OCI-LY1 (cell line): ENCODE results near the gene OR4C3.
"Not testable (repeated sequence)": the region's sequence is repeated elsewhere in the genome, so short reads cannot be mapped to it uniquely, and the experiment has no call there.

Source experiments
- H2AFZ ChIP-seq: fragments of 200-600 bp; sonication (generic), shearing (Covaris generic); 2 replicates; pipeline ENCODE4 v1.6.0; 2014; ENCODE audit warnings: antibody characterized with exemption, mild to moderate bottlenecking, low read length
- H3F3A ChIP-seq: fragments of 200-600 bp; sonication (generic), shearing (Covaris generic); 2 replicates; pipeline ENCODE4 v1.6.0; 2014; ENCODE audit warnings: mild to moderate bottlenecking, antibody characterized with exemption, low read length, moderate library complexity; ENCODE audit not compliant: insufficient read depth
- H3K27ac ChIP-seq: fragments of 200-600 bp; sonication (generic); 2 replicates; pipeline ENCODE4 v1.5.1; 2014; ENCODE audit warnings: low read length, mixed run types, mild to moderate bottlenecking, low read depth; ENCODE audit not compliant: poor library complexity, severe bottlenecking
- H3K27me3 ChIP-seq: fragments of 200-600 bp; sonication (generic); 2 replicates; pipeline ENCODE4 v1.6.0; 2014; ENCODE audit warnings: antibody characterized with exemption, mild to moderate bottlenecking, low read length, moderate library complexity; ENCODE audit not compliant: insufficient read depth
- H3K36me3 ChIP-seq: fragments of 200-600 bp; sonication (generic); 2 replicates; pipeline ENCODE4 v1.6.1; 2014; ENCODE audit warnings: mild to moderate bottlenecking, antibody characterized with exemption, low read length, moderate library complexity, mixed read lengths; ENCODE audit not compliant: insufficient read depth
- H3K4me1 ChIP-seq: fragments of 200-600 bp; sonication (generic); 2 replicates; pipeline ENCODE4 v1.5.1; 2014; ENCODE audit warnings: mild to moderate bottlenecking, low read length, moderate library complexity; ENCODE audit not compliant: insufficient read depth, severe bottlenecking
- H3K4me2 ChIP-seq: fragments of 200-600 bp; sonication (generic), shearing (Covaris generic); 2 replicates; pipeline ENCODE4 v1.6.1; 2014; ENCODE audit warnings: low read length
- H3K4me3 ChIP-seq: fragments of 200-600 bp; sonication (generic); 2 replicates; pipeline ENCODE4 v1.5.1; 2014; ENCODE audit warnings: low read length, low read depth, mild to moderate bottlenecking, mixed read lengths; ENCODE audit not compliant: poor library complexity, severe bottlenecking
- H3K79me2 ChIP-seq: fragments of 200-600 bp; shearing (Covaris generic); 2 replicates; pipeline ENCODE4 v1.6.1; 2016; ENCODE audit warnings: mixed run types, low read length, mixed read lengths; ENCODE audit not compliant: insufficient read depth
- H3K9ac ChIP-seq: fragments of 200-600 bp; sonication (generic), shearing (Covaris generic); 2 replicates; pipeline ENCODE4 v1.6.1; 2014; ENCODE audit warnings: mild to moderate bottlenecking, low read length, mixed read lengths
- H3K9me2 ChIP-seq: fragments of 200-600 bp; sonication (generic), shearing (Covaris generic); 2 replicates; pipeline ENCODE4 v1.6.1; 2014; ENCODE audit warnings: low read depth, mild to moderate bottlenecking, low read length, mixed read lengths
- H3K9me3 ChIP-seq: fragments of 200-600 bp; shearing (Covaris generic); 2 replicates; pipeline ENCODE4 v1.6.1; 2014; ENCODE audit warnings: low read length, mixed read lengths
- H4K20me1 ChIP-seq: fragments of 200-600 bp; sonication (generic), shearing (Covaris generic); 2 replicates; pipeline ENCODE4 v1.6.0; 2016; ENCODE audit warnings: mild to moderate bottlenecking, low read length; ENCODE audit not compliant: insufficient read depth
- EZH2 ChIP-seq: fragments of 200-600 bp; sonication (generic), shearing (Covaris generic); IDR thresholded peaks from 2 replicates; pipeline ENCODE4 v1.8.0; 2017; ENCODE audit warnings: borderline replicate concordance, mixed run types, mild to moderate bottlenecking, antibody characterized with exemption, low read length, moderate library complexity, mixed read lengths
- TF ChIP-seq, protein P1 (sequence below): fragments of 200-600 bp; sonication (generic), shearing (Covaris generic); IDR thresholded peaks from 2 replicates; pipeline ENCODE4 v1.5.1; 2017; ENCODE audit warnings: mild to moderate bottlenecking, antibody characterized with exemption, low read length, moderate library complexity, mixed read lengths

Gene OR4C3

DNA sequence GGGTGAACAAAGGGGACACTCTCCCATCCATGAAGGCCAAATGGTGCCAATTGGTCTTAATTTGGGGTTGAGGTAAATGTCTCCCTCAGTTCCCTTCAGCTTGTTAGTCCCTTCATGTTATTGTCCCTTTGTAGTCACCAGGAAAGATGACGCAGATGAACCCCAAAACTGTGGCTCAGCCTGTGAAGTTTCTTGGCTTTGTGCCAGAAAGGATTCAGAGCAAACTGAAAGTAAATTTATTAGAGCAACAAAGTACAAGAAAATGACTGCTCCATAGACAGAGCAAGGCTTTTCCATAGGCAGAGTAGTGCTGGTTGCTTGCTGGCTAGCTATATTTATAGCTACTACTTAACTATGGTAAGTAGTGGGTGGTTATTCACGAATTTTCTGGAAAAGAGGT, 16.7 kb downstream of the OR4C3 start:
- Histone ChIP-seq H3K9me3 (no peaks in the 10 kb centered on the region), H2AFZ (no peak overlapping the region)

GRCh38 chr11:48342505-48342904, 17.8 kb downstream of the OR4C3 start:
- not testable (repeated sequence) for H2AFZ ChIP-seq, H3K9ac ChIP-seq, H3K9me3 ChIP-seq, H3K36me3 ChIP-seq, H3K4me2 ChIP-seq, H4K20me1 ChIP-seq, H3K4me3 ChIP-seq, H3K27me3 ChIP-seq, H3K4me1 ChIP-seq, H3K27ac ChIP-seq, H3K9me2 ChIP-seq, H3K79me2 ChIP-seq, H3F3A ChIP-seq

More for the DNA sequence above, 16.7 kb downstream of the OR4C3 start:
- Histone ChIP-seq H3K9me2 (no peaks in the 10 kb centered on the region), H3K4me1 (no peaks in the 10 kb centered on the region), H3K9ac (no peak overlapping the region), H3K79me2 (no peaks in the 10 kb centered on the region), H3K4me2 (no peak overlapping the region), H3K27ac (no peak overlapping the region), H4K20me1 (no peaks in the 10 kb centered on the region), H3K27me3 (no peaks in the 10 kb centered on the region), H3K36me3 (no peaks in the 10 kb centered on the region), H3F3A (no peaks in the 10 kb centered on the region), H3K4me3 (no peak overlapping the region)
- TF ChIP-seq, protein P1, sequence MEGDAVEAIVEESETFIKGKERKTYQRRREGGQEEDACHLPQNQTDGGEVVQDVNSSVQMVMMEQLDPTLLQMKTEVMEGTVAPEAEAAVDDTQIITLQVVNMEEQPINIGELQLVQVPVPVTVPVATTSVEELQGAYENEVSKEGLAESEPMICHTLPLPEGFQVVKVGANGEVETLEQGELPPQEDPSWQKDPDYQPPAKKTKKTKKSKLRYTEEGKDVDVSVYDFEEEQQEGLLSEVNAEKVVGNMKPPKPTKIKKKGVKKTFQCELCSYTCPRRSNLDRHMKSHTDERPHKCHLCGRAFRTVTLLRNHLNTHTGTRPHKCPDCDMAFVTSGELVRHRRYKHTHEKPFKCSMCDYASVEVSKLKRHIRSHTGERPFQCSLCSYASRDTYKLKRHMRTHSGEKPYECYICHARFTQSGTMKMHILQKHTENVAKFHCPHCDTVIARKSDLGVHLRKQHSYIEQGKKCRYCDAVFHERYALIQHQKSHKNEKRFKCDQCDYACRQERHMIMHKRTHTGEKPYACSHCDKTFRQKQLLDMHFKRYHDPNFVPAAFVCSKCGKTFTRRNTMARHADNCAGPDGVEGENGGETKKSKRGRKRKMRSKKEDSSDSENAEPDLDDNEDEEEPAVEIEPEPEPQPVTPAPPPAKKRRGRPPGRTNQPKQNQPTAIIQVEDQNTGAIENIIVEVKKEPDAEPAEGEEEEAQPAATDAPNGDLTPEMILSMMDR: no peak
- TF ChIP-seq EZH2: no peak

DNA sequence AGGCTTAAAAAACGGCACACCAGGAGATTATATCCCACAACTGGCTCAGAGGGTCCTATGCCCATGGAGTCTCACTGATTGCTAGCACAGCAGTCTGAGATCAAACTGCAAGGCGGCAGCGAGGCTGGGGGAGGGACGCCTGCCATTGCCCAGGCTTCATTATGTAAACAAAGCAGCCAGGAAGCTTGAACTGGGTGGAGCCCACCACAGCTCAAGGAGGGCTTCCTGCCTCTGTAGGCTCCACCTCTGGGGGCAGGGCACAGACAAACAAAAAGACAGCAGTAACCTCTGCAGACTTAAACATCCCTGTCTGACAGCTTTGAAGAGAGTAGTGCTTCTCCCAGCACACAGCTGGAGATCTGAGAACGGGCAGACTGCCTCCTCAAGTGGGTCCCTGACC, 21.6 kb downstream of the OR4C3 start:
- not testable (repeated sequence) for H3F3A ChIP-seq, H3K36me3 ChIP-seq, H3K9me2 ChIP-seq, H3K4me1 ChIP-seq, H3K4me3 ChIP-seq, H3K27ac ChIP-seq, H3K9ac ChIP-seq, H4K20me1 ChIP-seq, H3K27me3 ChIP-seq, H3K9me3 ChIP-seq, H2AFZ ChIP-seq, H3K4me2 ChIP-seq, H3K79me2 ChIP-seq

DNA sequence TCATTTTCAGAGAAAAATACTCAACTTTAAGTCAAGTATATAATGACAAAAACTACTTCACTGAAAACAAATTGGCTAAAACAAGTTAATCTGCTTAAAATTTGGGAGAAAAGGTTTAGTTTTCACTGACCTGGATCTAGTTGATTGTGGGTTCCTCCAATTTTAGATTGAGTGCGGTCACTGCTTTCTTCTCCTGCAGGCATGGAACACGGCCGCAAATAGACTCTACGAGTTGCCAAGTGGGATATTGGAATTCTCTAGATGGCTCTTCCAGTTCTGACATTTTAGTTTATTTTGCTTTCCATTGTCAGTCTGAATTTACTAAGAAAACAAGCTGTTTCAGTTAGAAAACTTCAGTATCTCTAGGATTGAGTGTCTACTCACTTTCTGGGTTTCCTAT, 29.3 kb downstream of the OR4C3 start:
- no peaks in the 10 kb centered on the region for H3K9me2 ChIP-seq
- H3K9me3 ChIP-seq: no peaks in the 10 kb centered on the region
- no peaks in the 10 kb centered on the region for H3K27me3 ChIP-seq
- TF ChIP-seq EZH2: no peak
- TF ChIP-seq, protein P1: no peak
- no peaks in the 10 kb centered on the region for H3K36me3 ChIP-seq
- no peaks in the 10 kb centered on the region for H3K79me2 ChIP-seq
- H3K4me2 ChIP-seq: no peak overlapping the region
- no peak overlapping the region for H3K27ac ChIP-seq
- no peak overlapping the region for H3K9ac ChIP-seq
- no peaks in the 10 kb centered on the region for H3F3A ChIP-seq
- H3K4me1 ChIP-seq: no peaks in the 10 kb centered on the region
- H4K20me1 ChIP-seq: no peaks in the 10 kb centered on the region
- no peak overlapping the region for H2AFZ ChIP-seq
- H3K4me3 ChIP-seq: no peak overlapping the region
